Left forelimb (tissue), 1 donor: Measurements from ENCODE around the gene CD63.
A peak's percentile ranks its signal among the peaks of the same experiment; 100 is the strongest.

ENCODE experiments used
- DNase-seq: peaks from one replicate; pipeline ENCODE4 v3.0.0-alpha.2; 2018; ENCODE audit warnings: low spot score

The CD63 gene

GRCh38 chr12:55686366-55687010, 42.3 kb downstream of the CD63 start:
- DNase-seq, result no peak

- DNase-seq, result peak; percentile 56
Observed at GRCh38 chr12:55685671-55686070, 43.1 kb downstream of the CD63 start.

GRCh38 chr12:55684761-55685370, 43.9 kb downstream of the CD63 start:
- DNase-seq, result peak; percentile 49

- peak; percentile 12 for DNase-seq
Observed at GRCh38 chr12:55683676-55684075, 45.1 kb downstream of the CD63 start.

GRCh38 chr12:55682087-55682796, 46.6 kb downstream of the CD63 start:
- DNase-seq, result no peak

- peak; percentile 64 for DNase-seq
Observed at GRCh38 chr12:55681142-55682077, 47.4 kb downstream of the CD63 start.

- peak; percentile 17 for DNase-seq
Observed at GRCh38 chr12:55679691-55680090, 49.1 kb downstream of the CD63 start.

GRCh38 chr12:55676707-55677106, 52.1 kb downstream of the CD63 start:
- no peak for DNase-seq

GRCh38 chr12:55675666-55676065, 53.1 kb downstream of the CD63 start:
- no peak for DNase-seq
